HG02981 (cell line): ENCODE measurements around the gene EGLN1.
A peak's percentile ranks its signal among the peaks of the same experiment; 100 is the strongest.

Experiments
- ATAC-seq: cut with Tn5 transposase; IDR thresholded peaks from one replicate; pipeline ENCODE4 v1.9.1; 2021; ENCODE audit warnings: mild to moderate bottlenecking, moderate library complexity; ENCODE audit not compliant: unreplicated experiment

Gene EGLN1

GRCh38 chr1:231401478-231401877 lies 20.6 kb downstream of the EGLN1 start:
- no peak for ATAC-seq

- ATAC-seq: no peak
Measured at GRCh38 chr1:231397886-231398671, 24.0 kb downstream of the EGLN1 start.

GRCh38 chr1:231396643-231397042 lies 25.4 kb downstream of the EGLN1 start:
- ATAC-seq: no peak

GRCh38 chr1:231395998-231396390 lies 26.1 kb downstream of the EGLN1 start:
- no peak for ATAC-seq

GRCh38 chr1:231395076-231395997 lies 26.8 kb downstream of the EGLN1 start:
- no peak for ATAC-seq

- no peak for ATAC-seq
Measured at GRCh38 chr1:231393668-231394067, 28.4 kb downstream of the EGLN1 start.

- ATAC-seq: no peak
Measured at GRCh38 chr1:231392389-231393131, 29.5 kb downstream of the EGLN1 start.

- no peak for ATAC-seq
Measured at GRCh38 chr1:231390071-231390470, 32.0 kb downstream of the EGLN1 start.

GRCh38 chr1:231387770-231388669 lies 34.1 kb downstream of the EGLN1 start:
- no peak for ATAC-seq

- no peak for ATAC-seq
Measured at GRCh38 chr1:231386466-231386865, 35.6 kb downstream of the EGLN1 start.

GRCh38 chr1:231385416-231385748 lies 36.7 kb downstream of the EGLN1 start:
- ATAC-seq: no peak

GRCh38 chr1:231384696-231385415 lies 37.2 kb downstream of the EGLN1 start:
- ATAC-seq: no peak

- ATAC-seq: no peak
Measured at GRCh38 chr1:231383159-231383860, 38.8 kb downstream of the EGLN1 start.

- no peak for ATAC-seq
Measured at GRCh38 chr1:231382426-231382825, 39.7 kb downstream of the EGLN1 start.

- no peak for ATAC-seq
Measured at GRCh38 chr1:231381729-231382128, 40.4 kb downstream of the EGLN1 start.

- peak; percentile 78 for ATAC-seq
Measured at GRCh38 chr1:231376875-231377549, 45.1 kb downstream of the EGLN1 start.

- ATAC-seq: no peak
Measured at GRCh38 chr1:231376101-231376500, 46.0 kb downstream of the EGLN1 start.

- no peak for ATAC-seq
Measured at GRCh38 chr1:231374394-231374793, 47.7 kb downstream of the EGLN1 start.

- no peak for ATAC-seq
Measured at GRCh38 chr1:231372501-231372900, 49.6 kb downstream of the EGLN1 start.
